Progenitor cell of endocrine pancreas (in vitro differentiated cells): ENCODE data around the gene FBXW8. TPM values are rescaled to one million over a fixed set of nuclear protein-coding genes. Genes with fewer than 3 reads are reported as not detected.

Experiments used
- DNase-seq: peaks from one replicate; pipeline ENCODE4 v3.0.0; 2021; ENCODE audit warnings: low spot score; ENCODE audit not compliant: unreplicated experiment
- H3K27ac Mint-ChIP-seq: 2 replicates; pipeline ENCODE4 v1.8.0; 2021; ENCODE audit warnings: mild to moderate bottlenecking, moderate library complexity, mixed read lengths
- H3K27me3 Mint-ChIP-seq: 2 replicates; pipeline ENCODE4 v1.8.0; 2021; ENCODE audit warnings: mixed read lengths
- H3K36me3 Mint-ChIP-seq: 2 replicates; pipeline ENCODE4 v1.8.0; 2022; ENCODE audit warnings: mixed read lengths; ENCODE audit not compliant: insufficient read depth
- H3K4me1 Mint-ChIP-seq: 2 replicates; pipeline ENCODE4 v1.8.0; 2021; ENCODE audit warnings: low read depth, mixed read lengths
- H3K4me3 Mint-ChIP-seq: 2 replicates; pipeline ENCODE4 v1.8.0; 2021; ENCODE audit warnings: low read depth, mild to moderate bottlenecking, moderate library complexity, mixed read lengths
- H3K9me3 Mint-ChIP-seq: 2 replicates; pipeline ENCODE4 v1.8.0; 2021; ENCODE audit warnings: low read depth, mixed read lengths
- total RNA-seq: library from RNA; stranded (reverse); gene quantifications from 2 replicates; pipeline ENCODE4 v1.2.1, GENCODE V29; 2021
- TF ChIP-seq, protein P1 (sequence below): fragments of 200-600 bp; sonication (generic); IDR thresholded peaks from one replicate; pipeline ENCODE4 v1.5.0; 2021; ENCODE audit warnings: antibody characterized with exemption, mild to moderate bottlenecking; ENCODE audit not compliant: unreplicated experiment

The FBXW8 gene
- total RNA-seq, 1 donor from 2014 or later, result 32.6 TPM

DNA sequence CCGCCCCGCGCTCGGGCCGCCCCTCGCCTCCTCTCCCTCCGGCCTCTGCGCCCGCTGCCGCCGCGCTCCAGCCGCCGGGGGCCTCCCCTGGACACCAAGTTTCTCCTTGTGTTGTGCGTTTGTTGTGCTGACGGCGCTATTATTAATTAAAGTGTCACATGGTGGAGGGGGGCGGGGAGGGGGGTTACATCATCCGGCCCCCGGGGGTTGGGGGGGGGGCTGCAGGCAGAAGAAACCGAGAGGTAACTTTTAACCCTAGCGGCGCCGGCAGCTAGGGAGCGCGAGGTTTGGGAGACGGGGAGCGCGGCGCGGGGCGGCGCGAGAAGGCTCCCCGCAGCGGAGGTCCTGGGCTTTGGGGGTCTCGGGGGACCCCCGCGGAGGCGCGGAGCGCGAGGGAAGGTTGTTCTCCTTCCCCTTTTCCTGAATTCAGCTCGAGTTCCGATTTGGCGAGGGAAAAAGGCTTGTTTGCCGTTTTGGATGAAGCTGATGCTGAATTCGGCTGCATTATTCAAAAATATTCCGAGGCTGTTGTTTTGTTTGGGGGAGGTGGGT is 29.3 kb upstream of the FBXW8 start, which contains the start of gene HRK:
TSS of gene HRK (minus strand) at position 117 of the 552 bp plus-strand sequence. CDS start 134 bp downstream, outside the sequence.
- Mint-ChIP-seq H3K27ac (peak within 1 kb of the TSS; percentile 93), H3K36me3 (no peaks in the 10 kb centered on the region), H3K27me3 (peaks cover 63% of the 10 kb centered on the region), H3K4me3 (peak within 1 kb of the TSS; percentile 86), H3K9me3 (no peaks in the 10 kb centered on the region), H3K4me1 (peaks cover 26% of the 10 kb centered on the region)
- DNase-seq, result peak; percentile 54
- TF ChIP-seq, protein P1, sequence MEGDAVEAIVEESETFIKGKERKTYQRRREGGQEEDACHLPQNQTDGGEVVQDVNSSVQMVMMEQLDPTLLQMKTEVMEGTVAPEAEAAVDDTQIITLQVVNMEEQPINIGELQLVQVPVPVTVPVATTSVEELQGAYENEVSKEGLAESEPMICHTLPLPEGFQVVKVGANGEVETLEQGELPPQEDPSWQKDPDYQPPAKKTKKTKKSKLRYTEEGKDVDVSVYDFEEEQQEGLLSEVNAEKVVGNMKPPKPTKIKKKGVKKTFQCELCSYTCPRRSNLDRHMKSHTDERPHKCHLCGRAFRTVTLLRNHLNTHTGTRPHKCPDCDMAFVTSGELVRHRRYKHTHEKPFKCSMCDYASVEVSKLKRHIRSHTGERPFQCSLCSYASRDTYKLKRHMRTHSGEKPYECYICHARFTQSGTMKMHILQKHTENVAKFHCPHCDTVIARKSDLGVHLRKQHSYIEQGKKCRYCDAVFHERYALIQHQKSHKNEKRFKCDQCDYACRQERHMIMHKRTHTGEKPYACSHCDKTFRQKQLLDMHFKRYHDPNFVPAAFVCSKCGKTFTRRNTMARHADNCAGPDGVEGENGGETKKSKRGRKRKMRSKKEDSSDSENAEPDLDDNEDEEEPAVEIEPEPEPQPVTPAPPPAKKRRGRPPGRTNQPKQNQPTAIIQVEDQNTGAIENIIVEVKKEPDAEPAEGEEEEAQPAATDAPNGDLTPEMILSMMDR, result no peak

GRCh38 chr12:116881877-116882507 is 28.8 kb upstream of the FBXW8 start:
- H3K27me3 Mint-ChIP-seq, result peaks cover 58% of the 10 kb centered on the region
- no peaks in the 10 kb centered on the region for H3K9me3 Mint-ChIP-seq
- H3K4me1 Mint-ChIP-seq, result peaks cover 20% of the 10 kb centered on the region
- H3K27ac Mint-ChIP-seq, result peak overlapping the region; percentile 80
- TF ChIP-seq, protein P1, result no peak
- peak overlapping the region; percentile 73 for H3K4me3 Mint-ChIP-seq
- DNase-seq, result no peak
- H3K36me3 Mint-ChIP-seq, result no peaks in the 10 kb centered on the region

- TF ChIP-seq, protein P1, result no peak
- H3K27me3 Mint-ChIP-seq, result peaks cover 54% of the 10 kb centered on the region
- H3K4me1 Mint-ChIP-seq, result peaks cover 20% of the 10 kb centered on the region
- H3K36me3 Mint-ChIP-seq, result no peaks in the 10 kb centered on the region
- no peaks in the 10 kb centered on the region for H3K9me3 Mint-ChIP-seq
- no peak for DNase-seq
- peak overlapping the region; percentile 73 for H3K4me3 Mint-ChIP-seq
- no peak overlapping the region for H3K27ac Mint-ChIP-seq
Observed at GRCh38 chr12:116882742-116883141, 28.0 kb upstream of the FBXW8 start.

DNA sequence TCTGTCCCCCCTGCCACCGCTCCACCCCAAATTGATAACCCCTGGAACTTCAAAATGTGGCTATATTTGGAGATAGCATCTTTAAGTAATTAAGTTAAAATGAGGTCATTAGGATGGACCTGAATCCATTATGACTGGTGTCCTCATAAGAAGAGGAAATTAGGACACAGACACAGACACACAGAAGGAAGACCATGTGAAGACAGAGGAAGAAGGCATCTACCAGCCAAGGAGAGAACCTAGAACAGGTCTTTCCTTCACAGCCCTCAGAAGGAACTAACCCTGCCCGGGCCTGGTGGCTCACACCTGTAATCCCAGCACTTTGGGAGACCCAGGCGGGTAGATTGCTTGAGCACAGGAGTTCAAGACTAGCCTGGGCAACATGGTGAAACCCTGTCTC is 25.9 kb upstream of the FBXW8 start:
- peaks cover 38% of the 10 kb centered on the region for H3K27me3 Mint-ChIP-seq
- no peak for DNase-seq
- peaks cover 9% of the 10 kb centered on the region for H3K4me1 Mint-ChIP-seq
- H3K36me3 Mint-ChIP-seq, result no peaks in the 10 kb centered on the region
- no peaks in the 10 kb centered on the region for H3K9me3 Mint-ChIP-seq
- TF ChIP-seq, protein P1, result no peak
- no peak overlapping the region for H3K27ac Mint-ChIP-seq
- no peak overlapping the region for H3K4me3 Mint-ChIP-seq

DNA sequence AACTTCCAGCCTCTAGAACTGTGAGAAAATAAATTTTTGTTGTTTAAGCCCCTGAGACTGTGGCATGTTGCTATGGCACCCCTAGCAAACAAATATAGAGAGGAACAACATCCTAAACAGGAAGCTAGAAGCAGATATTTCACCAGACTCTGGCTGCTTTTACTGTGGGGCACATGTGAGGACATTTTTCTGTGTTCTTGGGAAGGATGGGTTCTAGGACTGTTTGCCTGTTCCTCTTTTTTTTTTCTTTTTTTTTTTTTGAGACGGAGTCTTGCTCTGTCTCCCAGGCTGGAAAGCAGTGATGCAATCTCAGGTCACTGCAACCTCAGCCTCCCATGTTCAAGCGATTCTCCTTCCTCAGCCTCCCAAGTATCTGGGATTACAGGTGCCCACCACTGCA is 25.3 kb upstream of the FBXW8 start:
- peaks cover 3% of the 10 kb centered on the region for H3K4me1 Mint-ChIP-seq
- no peaks in the 10 kb centered on the region for H3K36me3 Mint-ChIP-seq
- no peak overlapping the region for H3K4me3 Mint-ChIP-seq
- peaks cover 32% of the 10 kb centered on the region for H3K27me3 Mint-ChIP-seq
- TF ChIP-seq, protein P1, result no peak
- H3K27ac Mint-ChIP-seq, result no peak overlapping the region
- no peak for DNase-seq
- no peaks in the 10 kb centered on the region for H3K9me3 Mint-ChIP-seq
